Calu3 (cell line): ENCODE results near the gene TMEM14B. TPM values are rescaled to one million over a fixed set of nuclear protein-coding genes. Genes with fewer than 3 reads are reported as not detected.
A peak's percentile ranks its signal among the peaks of the same experiment; 100 is the strongest.

Experiments
- BruUV-seq: library from RNA; stranded (reverse); fragments of 400-500 nt; replicated peaks from 2 replicates; lab custom pipeline; 2021; lab: Mats Ljungman, UMichigan
- CTCF ChIA-PET: fragments of 300-600 bp; sonication (Branson Sonifier 250); formaldehyde crosslinking; loops from one replicate; lab custom pipeline; 2022; ENCODE audit warnings: antibody characterized with exemption; lab: Charles Lee
- DNase-seq: peaks from one replicate; pipeline ENCODE4 v3.0.0; 2022
- H3K27ac Mint-ChIP-seq: one replicate; pipeline ENCODE4 v1.8.0; 2022; ENCODE audit warnings: mixed read lengths; ENCODE audit not compliant: unreplicated experiment
- H3K27me3 Mint-ChIP-seq: one replicate; pipeline ENCODE4 v1.8.0; 2022; ENCODE audit warnings: mixed read lengths; ENCODE audit not compliant: unreplicated experiment
- H3K36me3 Mint-ChIP-seq: one replicate; pipeline ENCODE4 v1.8.0; 2022; ENCODE audit warnings: mild to moderate bottlenecking, moderate library complexity, mixed read lengths; ENCODE audit not compliant: insufficient read depth, unreplicated experiment
- H3K4me1 Mint-ChIP-seq: one replicate; pipeline ENCODE4 v1.8.0; 2022; ENCODE audit warnings: mild to moderate bottlenecking, low read depth, mixed read lengths; ENCODE audit not compliant: unreplicated experiment
- H3K4me3 Mint-ChIP-seq: one replicate; pipeline ENCODE4 v1.8.0; 2022; ENCODE audit warnings: mild to moderate bottlenecking, low read depth, moderate library complexity, mixed read lengths; ENCODE audit not compliant: unreplicated experiment
- H3K9me3 Mint-ChIP-seq: one replicate; pipeline ENCODE4 v1.8.0; 2022; ENCODE audit warnings: low read depth, mixed read lengths; ENCODE audit not compliant: unreplicated experiment
- CTCF ChIP-seq: fragments of 200-600 bp; IDR thresholded peaks from one replicate; pipeline ENCODE4 v1.8.0; 2022; ENCODE audit warnings: antibody characterized with exemption; ENCODE audit not compliant: unreplicated experiment
- intact Hi-C: fragments of 100-400 bp; cut with micrococcal nuclease; formaldehyde crosslinking; loops from one replicate; pipeline ENCODE4 v1.10.0; 2022; ENCODE audit not compliant: unreplicated experiment
- total RNA-seq: library from RNA; stranded (reverse); gene quantifications from 2 replicates; pipeline ENCODE4 v1.2.3, GENCODE V29; 2022

TMEM14B gene
- total RNA-seq, 1 experiment from 2014 or later = 63.9 TPM

- H3K27ac Mint-ChIP-seq = no peak overlapping the region
- intact Hi-C loops = loop anchor here (1.0 to 10.0 kb wide), 3 partner anchors 106 to 323 kb away; partner anchors contain the start of genes C6orf52 and PAK1IP1
- no peak for TF ChIP-seq CTCF
- H3K4me3 Mint-ChIP-seq = no peak overlapping the region
- no peaks in the 10 kb centered on the region for H3K36me3 Mint-ChIP-seq
- CTCF ChIA-PET = interaction anchor here (0.6 to 1.9 kb wide), 5 partner anchors 106 to 360 kb away, joined by 4 to 12 read pairs (median 5); partner anchors contain the start of gene PAK1IP1
- H3K4me1 Mint-ChIP-seq = peaks cover 8% of the 10 kb centered on the region
- H3K9me3 Mint-ChIP-seq = no peaks in the 10 kb centered on the region
- no peaks in the 10 kb centered on the region for H3K27me3 Mint-ChIP-seq
- BruUV-seq = no TSS peak
- DNase-seq = peak; percentile 10
Measured at GRCh38 chr6:10800810-10801209, 53.2 kb downstream of the TMEM14B start.

DNA sequence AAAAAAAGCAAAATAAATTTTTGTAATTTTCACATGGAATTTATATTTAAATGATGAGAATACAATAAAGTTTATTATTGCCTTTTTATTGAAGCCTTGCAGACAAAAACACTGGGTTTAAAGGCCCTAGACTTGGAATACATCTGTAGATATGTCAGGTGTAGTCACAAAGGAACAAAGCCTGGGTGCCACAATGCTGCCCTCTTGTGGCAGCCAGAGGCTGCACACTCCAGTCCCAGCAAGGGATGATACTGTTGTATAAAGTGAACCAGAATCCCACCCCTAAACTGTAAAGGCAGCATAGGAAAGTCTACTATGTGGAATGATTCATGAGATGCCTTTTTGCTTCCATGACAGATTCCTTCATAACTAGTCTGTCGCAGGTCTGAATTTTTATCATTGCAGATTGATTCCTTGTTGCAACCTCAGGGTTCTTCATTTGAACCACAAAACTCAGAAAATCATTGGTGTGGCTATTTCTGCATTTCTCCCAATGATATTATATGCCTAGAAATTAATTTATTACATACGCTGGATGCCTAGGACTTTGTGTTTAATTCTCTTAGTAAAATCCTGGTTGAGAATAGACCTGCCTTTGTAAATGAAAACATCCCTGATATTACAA is 53.7 kb downstream of the TMEM14B start:
- H3K9me3 Mint-ChIP-seq = no peaks in the 10 kb centered on the region
- peak; percentile 75 for TF ChIP-seq CTCF
- H3K36me3 Mint-ChIP-seq = no peaks in the 10 kb centered on the region
- H3K27me3 Mint-ChIP-seq = no peaks in the 10 kb centered on the region
- DNase-seq = peak; percentile 58
- H3K27ac Mint-ChIP-seq = no peak overlapping the region
- no TSS peak for BruUV-seq
- no peak overlapping the region for H3K4me3 Mint-ChIP-seq
- intact Hi-C loops = loop anchor here (1.0 to 10.0 kb wide), 3 partner anchors 107 to 323 kb away; partner anchors contain the start of genes C6orf52 and PAK1IP1
- H3K4me1 Mint-ChIP-seq = peaks cover 8% of the 10 kb centered on the region
- CTCF ChIA-PET = interaction anchor here (0.8 to 1.9 kb wide), 3 partner anchors 106 to 323 kb away, joined by 4 to 12 read pairs (median 4); partner anchors contain the start of gene PAK1IP1

Other genes starting within 250 kb of the TMEM14B start
- 14.3 and 18.0 TPM in 2 replicates for gene GCNT2, start 226.5 kb upstream of the TMEM14B start, total RNA-seq
- gene C6orf52, start 53.2 kb upstream of the TMEM14B start, total RNA-seq = not detected in 2 replicates
- 14.3 and 15.8 TPM in 2 replicates for gene PAK1IP1, start 52.8 kb upstream of the TMEM14B start, total RNA-seq
- gene TMEM14C, start 24.7 kb upstream of the TMEM14B start, total RNA-seq = 53.4 and 53.6 TPM in 2 replicates
- gene MAK, start 90.7 kb downstream of the TMEM14B start, total RNA-seq = 0.27 and 0.35 TPM in 2 replicates
- gene GCM2, start 134.2 kb downstream of the TMEM14B start, total RNA-seq = not detected in 2 replicates
- gene SYCP2L, start 139.2 kb downstream of the TMEM14B start, total RNA-seq = 0.12 TPM in 1 of 2 replicates, not detected in the other